ENCODE results near the gene SQOR.

The SQOR gene

GRCh38 chr15:45689616-45690015, 54.8 kb downstream of the SQOR start:
- Mint-ChIP-seq H3K36me3 (peaks cover 49 to 65% of the 10 kb centered on the region in 2 donors), H3K4me1 (no peaks in the 10 kb centered on the region), H3K9me3 (no peaks in the 10 kb centered on the region), H3K27ac (no peak overlapping the region), H3K27me3 (no peaks in the 10 kb centered on the region), H3K4me3 (no peak overlapping the region)
- DNase-seq (no peak), ATAC-seq (replicated peaks) (no peak)

GRCh38 chr15:45690581-45691260, 55.9 kb downstream of the SQOR start:
- no peaks in the 10 kb centered on the region for H3K9me3 Mint-ChIP-seq
- no peak for DNase-seq
- H3K27ac Mint-ChIP-seq: no peak overlapping the region
- no peaks in the 10 kb centered on the region for H3K4me1 Mint-ChIP-seq
- H3K4me3 Mint-ChIP-seq: no peak overlapping the region
- H3K36me3 Mint-ChIP-seq: peaks cover 44 to 55% of the 10 kb centered on the region in 2 donors
- H3K27me3 Mint-ChIP-seq: no peaks in the 10 kb centered on the region
- no peak for ATAC-seq (replicated peaks)

- H3K36me3 Mint-ChIP-seq: peaks cover 0 to 8% of the 10 kb centered on the region in 2 donors
- no peak for ATAC-seq (replicated peaks)
- H3K4me3 Mint-ChIP-seq: no peak overlapping the region
Measured at GRCh38 chr15:45701108-45701507, 66.3 kb downstream of the SQOR start.

GRCh38 chr15:45702041-45702440, 67.2 kb downstream of the SQOR start:
- Mint-ChIP-seq H3K27ac (no peak overlapping the region), H3K9me3 (no peaks in the 10 kb centered on the region), H3K36me3 (peaks cover 0 to 5% of the 10 kb centered on the region in 2 donors), H3K27me3 (peaks cover 10 to 17% of the 10 kb centered on the region in 2 donors), H3K4me3 (no peak overlapping the region), H3K4me1 (peaks cover 11 to 23% of the 10 kb centered on the region in 2 donors)
- no peak for DNase-seq
- ATAC-seq (replicated peaks): no peak

More at GRCh38 chr15:45701108-45701507, 66.3 kb downstream of the SQOR start:
- DNase-seq: no peak
- Mint-ChIP-seq H3K27me3 (peaks cover 10 to 17% of the 10 kb centered on the region in 2 donors), H3K9me3 (no peaks in the 10 kb centered on the region), H3K27ac (no peak overlapping the region), H3K4me1 (peaks cover 11 to 23% of the 10 kb centered on the region in 2 donors)

GRCh38 chr15:45703670-45704328, 69.0 kb downstream of the SQOR start:
- peaks cover 10 to 23% of the 10 kb centered on the region in 2 donors for H3K27me3 Mint-ChIP-seq
- H3K4me3 Mint-ChIP-seq: peak overlapping the region; percentile 80 to 85
- ATAC-seq (replicated peaks): peak; percentile 15 to 29
- H3K9me3 Mint-ChIP-seq: no peaks in the 10 kb centered on the region
- peaks cover 11 to 23% of the 10 kb centered on the region in 2 donors for H3K4me1 Mint-ChIP-seq
- H3K27ac Mint-ChIP-seq: no peak overlapping the region
- H3K36me3 Mint-ChIP-seq: peaks cover 0 to 2% of the 10 kb centered on the region in 2 donors
- DNase-seq: no peak

GRCh38 chr15:45704329-45705249, 69.8 kb downstream of the SQOR start:
- peak overlapping the region; percentile 80 to 85 for H3K4me3 Mint-ChIP-seq
- peaks cover 0 to 2% of the 10 kb centered on the region in 2 donors for H3K36me3 Mint-ChIP-seq
- ATAC-seq (replicated peaks) (peak; percentile 22 to 23), DNase-seq (no peak)
- H3K4me1 Mint-ChIP-seq: peaks cover 11 to 23% of the 10 kb centered on the region in 2 donors
- peaks cover 10 to 23% of the 10 kb centered on the region in 2 donors for H3K27me3 Mint-ChIP-seq
- no peak overlapping the region for H3K27ac Mint-ChIP-seq
- no peaks in the 10 kb centered on the region for H3K9me3 Mint-ChIP-seq

- DNase-seq (peak; percentile 46), ATAC-seq (replicated peaks) (peak; percentile 84 to 87)
- H3K27me3 Mint-ChIP-seq: peaks cover 10 to 23% of the 10 kb centered on the region in 2 donors
- peaks cover 0 to 2% of the 10 kb centered on the region in 2 donors for H3K36me3 Mint-ChIP-seq
- H3K4me1 Mint-ChIP-seq: peaks cover 11 to 23% of the 10 kb centered on the region in 2 donors
- H3K9me3 Mint-ChIP-seq: no peaks in the 10 kb centered on the region
- peak overlapping the region; percentile 6 for H3K27ac Mint-ChIP-seq
- peak overlapping the region; percentile 79 to 85 for H3K4me3 Mint-ChIP-seq
Measured at GRCh38 chr15:45705510-45706473, 71.0 kb downstream of the SQOR start.

- no peaks in the 10 kb centered on the region for H3K9me3 Mint-ChIP-seq
- no peaks in the 10 kb centered on the region for H3K36me3 Mint-ChIP-seq
- peaks cover 18 to 40% of the 10 kb centered on the region in 2 donors for H3K27me3 Mint-ChIP-seq
- H3K27ac Mint-ChIP-seq: no peak overlapping the region
- no peak overlapping the region for H3K4me3 Mint-ChIP-seq
- DNase-seq (no peak), ATAC-seq (replicated peaks) (no peak)
- H3K4me1 Mint-ChIP-seq: peaks cover 3 to 5% of the 10 kb centered on the region in 2 donors
Measured at GRCh38 chr15:45710657-45711056, 75.8 kb downstream of the SQOR start.

GRCh38 chr15:45714590-45715488, 80.0 kb downstream of the SQOR start:
- DNase-seq (no peak), ATAC-seq (replicated peaks) (peak in 1 of 2 donors; percentile 53)
- Mint-ChIP-seq H3K9me3 (no peaks in the 10 kb centered on the region), H3K36me3 (no peaks in the 10 kb centered on the region), H3K27me3 (peaks cover 27 to 44% of the 10 kb centered on the region in 2 donors), H3K4me1 (no peaks in the 10 kb centered on the region), H3K4me3 (no peak overlapping the region), H3K27ac (no peak overlapping the region)

GRCh38 chr15:45715528-45715927, 80.7 kb downstream of the SQOR start:
- no peak overlapping the region for H3K27ac Mint-ChIP-seq
- DNase-seq (no peak), ATAC-seq (replicated peaks) (peak in 1 of 2 donors; percentile 38)
- H3K4me3 Mint-ChIP-seq: no peak overlapping the region
- H3K9me3 Mint-ChIP-seq: no peaks in the 10 kb centered on the region
- no peaks in the 10 kb centered on the region for H3K4me1 Mint-ChIP-seq
- peaks cover 30 to 47% of the 10 kb centered on the region in 2 donors for H3K27me3 Mint-ChIP-seq
- H3K36me3 Mint-ChIP-seq: no peaks in the 10 kb centered on the region

- no peaks in the 10 kb centered on the region for H3K36me3 Mint-ChIP-seq
- H3K9me3 Mint-ChIP-seq: no peaks in the 10 kb centered on the region
- no peaks in the 10 kb centered on the region for H3K4me1 Mint-ChIP-seq
- ATAC-seq (replicated peaks) (no peak), DNase-seq (no peak)
- H3K4me3 Mint-ChIP-seq: no peak overlapping the region
- H3K27me3 Mint-ChIP-seq: peaks cover 30 to 42% of the 10 kb centered on the region in 2 donors
- no peak overlapping the region for H3K27ac Mint-ChIP-seq
Measured at GRCh38 chr15:45719490-45719889, 84.7 kb downstream of the SQOR start.

GRCh38 chr15:45720183-45720582, 85.4 kb downstream of the SQOR start:
- Mint-ChIP-seq H3K9me3 (no peaks in the 10 kb centered on the region), H3K27ac (no peak overlapping the region), H3K4me1 (no peaks in the 10 kb centered on the region), H3K4me3 (no peak overlapping the region), H3K27me3 (peaks cover 30 to 42% of the 10 kb centered on the region in 2 donors), H3K36me3 (no peaks in the 10 kb centered on the region)
- no peak for ATAC-seq (replicated peaks)
- no peak for DNase-seq
